HepG2 (cell line): ENCODE results near the gene NRGN. TPM values are rescaled to one million over a fixed set of nuclear protein-coding genes. Genes with fewer than 3 reads are reported as not detected.

ENCODE experiments used
- CENPX ChIP-seq: sonication (generic); formaldehyde crosslinking; IDR thresholded peaks from 2 replicates; pipeline ENCODE4 v1.9.0; 2021; ENCODE audit warnings: mild to moderate bottlenecking, missing genetic modification reagents, moderate library complexity
- CHCHD3 ChIP-seq: sonication (generic); formaldehyde crosslinking; IDR thresholded peaks from 2 replicates; pipeline ENCODE4 v1.8.0; 2022; ENCODE audit warnings: mild to moderate bottlenecking, missing genetic modification reagents, moderate library complexity
- FOXK1 ChIP-seq: sonication (generic); formaldehyde crosslinking; IDR thresholded peaks from 2 replicates; pipeline ENCODE4 v1.4.0; 2020; ENCODE audit warnings: low read depth, missing genetic modification reagents, borderline replicate concordance
- KIAA2018 ChIP-seq: sonication (generic); formaldehyde crosslinking; IDR thresholded peaks from 2 replicates; pipeline ENCODE4 v1.5.0; 2020; ENCODE audit warnings: mild to moderate bottlenecking, missing genetic modification reagents, borderline replicate concordance
- ZBTB43 ChIP-seq: sonication (generic); formaldehyde crosslinking; conservative IDR thresholded peaks from 2 replicates; pipeline ENCODE4 v1.4.0; 2020; ENCODE audit warnings: missing genetic modification reagents
- ZEB1 ChIP-seq: IDR thresholded peaks from 2 replicates; pipeline ENCODE4 v1.6.1; 2012; ENCODE audit warnings: mild to moderate bottlenecking, low read depth, inconsistent platforms; ENCODE audit not compliant: insufficient replicate concordance
- ZNF124 ChIP-seq: sonication (generic); formaldehyde crosslinking; IDR thresholded peaks from 2 replicates; pipeline ENCODE4 v1.4.0; 2020; ENCODE audit warnings: missing genetic modification reagents
- ZNF136 ChIP-seq: sonication (generic); formaldehyde crosslinking; IDR thresholded peaks from 2 replicates; pipeline ENCODE4 v1.8.1; 2022; ENCODE audit warnings: low read depth, mild to moderate bottlenecking, moderate library complexity, missing genetic modification reagents
- ZNF263 ChIP-seq: sonication (generic); formaldehyde crosslinking; IDR thresholded peaks from 2 replicates; pipeline ENCODE4 v1.4.0; 2020; ENCODE audit warnings: missing genetic modification reagents
- ZZZ3 ChIP-seq: sonication (generic); formaldehyde crosslinking; IDR thresholded peaks from 2 replicates; pipeline ENCODE4 v1.4.0; 2020; ENCODE audit warnings: missing genetic modification reagents, mild to moderate bottlenecking, borderline replicate concordance
- polyA plus RNA-seq, 8 experiments: library from polyadenylated mRNA; depleted of rRNA in 3 of 8; stranded (reverse) in 7 of 8; unstranded in 1 of 8; fragments of >200 nt; fragmentation: Illumina TruSeq in 4 of 8; extraction: Trizol in 4 of 8; gene quantifications; 2 replicates each; pipeline versions ENCODE4 v1.2.1 to v1.2.3, GENCODE V29; 2011 to 2016; ENCODE audit warnings: low read depth in 4 of 8, missing spikeins in 1 of 8, mixed read lengths in 1 of 8; ENCODE audit not compliant: insufficient read depth in 1 of 8
- total RNA-seq, 5 experiments: library from RNA; depleted of rRNA; stranded (reverse); fragments of >200 nt; fragmentation: Illumina TruSeq; extraction: Trizol; gene quantifications; 2 replicates each; pipeline ENCODE4 v1.2.3, GENCODE V29; 2016; ENCODE audit warnings: low read depth in 1 of 5
- TF ChIP-seq, protein P1 (sequence below): sonication (generic); formaldehyde crosslinking; conservative IDR thresholded peaks from 2 replicates; pipeline ENCODE4 v1.8.0; 2022; ENCODE audit warnings: mild to moderate bottlenecking, moderate library complexity, missing genetic modification reagents
- TF ChIP-seq, protein P2 (sequence below): sonication (generic); formaldehyde crosslinking; IDR thresholded peaks from 2 replicates; pipeline ENCODE4 v1.4.0; 2020; ENCODE audit warnings: missing genetic modification reagents
- TF ChIP-seq, protein P3 (sequence below): IDR thresholded peaks from 2 replicates; pipeline ENCODE4 v1.6.1; 2016; ENCODE audit warnings: low read depth, control low read depth

The NRGN gene
- total and polyA plus RNA-seq, 2 of the 13 experiments (the other 11 are each of a cell fraction or from before 2014, with no cell fraction given), result 0.22 TPM; not detected in 1

DNA sequence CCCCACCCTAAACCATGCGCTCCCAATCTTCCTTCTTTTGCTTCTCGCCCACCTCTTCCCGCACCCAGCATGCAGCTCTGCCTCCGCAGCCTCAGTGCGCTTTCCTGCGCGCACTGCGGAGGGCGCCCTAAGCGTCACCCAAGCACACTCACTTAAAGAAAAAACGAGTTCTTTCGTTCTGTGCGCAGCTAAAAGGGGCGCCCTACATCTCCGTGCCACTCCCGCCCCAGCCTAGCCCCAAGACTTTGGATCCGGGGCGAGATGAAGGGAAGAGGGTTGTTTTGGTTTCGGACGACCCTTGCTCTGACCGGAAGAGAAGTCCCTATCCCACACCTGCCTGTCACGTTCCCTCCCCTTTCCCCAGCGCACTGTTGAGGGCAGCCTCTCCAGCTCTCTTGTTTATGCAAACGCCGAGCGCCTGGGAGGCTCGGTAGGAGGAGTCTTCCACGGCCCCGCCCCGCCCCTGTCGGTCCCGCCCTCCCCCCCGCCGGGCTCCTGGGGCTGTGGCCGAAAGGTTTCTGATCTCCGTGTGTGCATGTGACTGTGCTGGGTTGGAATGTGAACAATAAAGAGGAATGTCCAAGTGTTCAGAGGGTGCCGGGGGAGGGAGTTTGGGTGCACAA is 7.0 kb downstream of the NRGN start (continued):
- TF ChIP-seq ZBTB43 (CRISPR knock-in tag), result 0 out of 2 replicates have a peak, but pooled peaks have one; percentile 29
- TF ChIP-seq, protein P1, sequence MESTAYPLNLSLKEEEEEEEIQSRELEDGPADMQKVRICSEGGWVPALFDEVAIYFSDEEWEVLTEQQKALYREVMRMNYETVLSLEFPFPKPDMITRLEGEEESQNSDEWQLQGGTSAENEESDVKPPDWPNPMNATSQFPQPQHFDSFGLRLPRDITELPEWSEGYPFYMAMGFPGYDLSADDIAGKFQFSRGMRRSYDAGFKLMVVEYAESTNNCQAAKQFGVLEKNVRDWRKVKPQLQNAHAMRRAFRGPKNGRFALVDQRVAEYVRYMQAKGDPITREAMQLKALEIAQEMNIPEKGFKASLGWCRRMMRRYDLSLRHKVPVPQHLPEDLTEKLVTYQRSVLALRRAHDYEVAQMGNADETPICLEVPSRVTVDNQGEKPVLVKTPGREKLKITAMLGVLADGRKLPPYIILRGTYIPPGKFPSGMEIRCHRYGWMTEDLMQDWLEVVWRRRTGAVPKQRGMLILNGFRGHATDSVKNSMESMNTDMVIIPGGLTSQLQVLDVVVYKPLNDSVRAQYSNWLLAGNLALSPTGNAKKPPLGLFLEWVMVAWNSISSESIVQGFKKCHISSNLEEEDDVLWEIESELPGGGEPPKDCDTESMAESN (CRISPR knock-in tag), result no peak
- TF ChIP-seq, protein P2, sequence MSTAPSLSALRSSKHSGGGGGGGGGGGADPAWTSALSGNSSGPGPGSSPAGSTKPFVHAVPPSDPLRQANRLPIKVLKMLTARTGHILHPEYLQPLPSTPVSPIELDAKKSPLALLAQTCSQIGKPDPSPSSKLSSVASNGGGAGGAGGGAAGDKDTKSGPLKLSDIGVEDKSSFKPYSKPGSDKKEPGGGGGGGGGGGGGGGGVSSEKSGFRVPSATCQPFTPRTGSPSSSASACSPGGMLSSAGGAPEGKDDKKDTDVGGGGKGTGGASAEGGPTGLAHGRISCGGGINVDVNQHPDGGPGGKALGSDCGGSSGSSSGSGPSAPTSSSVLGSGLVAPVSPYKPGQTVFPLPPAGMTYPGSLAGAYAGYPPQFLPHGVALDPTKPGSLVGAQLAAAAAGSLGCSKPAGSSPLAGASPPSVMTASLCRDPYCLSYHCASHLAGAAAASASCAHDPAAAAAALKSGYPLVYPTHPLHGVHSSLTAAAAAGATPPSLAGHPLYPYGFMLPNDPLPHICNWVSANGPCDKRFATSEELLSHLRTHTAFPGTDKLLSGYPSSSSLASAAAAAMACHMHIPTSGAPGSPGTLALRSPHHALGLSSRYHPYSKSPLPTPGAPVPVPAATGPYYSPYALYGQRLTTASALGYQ (CRISPR knock-in tag), result 0 out of 2 replicates have a peak, but pooled peaks have one; percentile 54
- 0 out of 2 replicates have a peak, but pooled peaks have one; percentile 5 for TF ChIP-seq ZNF136
- TF ChIP-seq ZNF263 (CRISPR knock-in tag), result 0 out of 2 replicates have a peak, but pooled peaks have one; percentile 24
- 0 out of 2 replicates have a peak, but pooled peaks have one; percentile 21 for TF ChIP-seq ZNF124 (CRISPR knock-in tag)
- peak; percentile 61 for TF ChIP-seq ZEB1
- no peak for TF ChIP-seq ZZZ3 (CRISPR knock-in tag)
- TF ChIP-seq KIAA2018 (CRISPR knock-in tag), result no peak
- no peak for TF ChIP-seq CENPX (CRISPR knock-in tag)
- no peak for TF ChIP-seq CHCHD3
- TF ChIP-seq FOXK1 (CRISPR knock-in tag), result no peak
- TF ChIP-seq, protein P3, sequence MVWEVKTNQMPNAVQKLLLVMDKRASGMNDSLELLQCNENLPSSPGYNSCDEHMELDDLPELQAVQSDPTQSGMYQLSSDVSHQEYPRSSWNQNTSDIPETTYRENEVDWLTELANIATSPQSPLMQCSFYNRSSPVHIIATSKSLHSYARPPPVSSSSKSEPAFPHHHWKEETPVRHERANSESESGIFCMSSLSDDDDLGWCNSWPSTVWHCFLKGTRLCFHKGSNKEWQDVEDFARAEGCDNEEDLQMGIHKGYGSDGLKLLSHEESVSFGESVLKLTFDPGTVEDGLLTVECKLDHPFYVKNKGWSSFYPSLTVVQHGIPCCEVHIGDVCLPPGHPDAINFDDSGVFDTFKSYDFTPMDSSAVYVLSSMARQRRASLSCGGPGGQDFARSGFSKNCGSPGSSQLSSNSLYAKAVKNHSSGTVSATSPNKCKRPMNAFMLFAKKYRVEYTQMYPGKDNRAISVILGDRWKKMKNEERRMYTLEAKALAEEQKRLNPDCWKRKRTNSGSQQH, result no peak
